Pancreas (tissue), 10 donors: ENCODE measurements around the gene CFDP1. TPM values are rescaled to one million over a fixed set of nuclear protein-coding genes. Genes with fewer than 3 reads are reported as not detected.
A peak's percentile ranks its signal among the peaks of the same experiment; 100 is the strongest.

Source experiments
- ATAC-seq, 4 donors: fragments of 200-7000 bp; cut with Tn5 transposase; one replicate each; pipeline versions ENCODE4 v1.8.0 to v1.9.1; 2020; ENCODE audit warnings: mild to moderate bottlenecking in 4 of 4, moderate library complexity in 4 of 4
- DNase-seq, 6 donors: peaks; one replicate each; pipeline ENCODE4 v3.0.0-alpha.2; 2020
- FAIRE-seq: peaks from 2 replicates; lab custom pipeline; 2012; peaks lifted over from hg19 to GRCh38; lab: Jason Lieb, UNC
- H3K27ac ChIP-seq, 4 donors: fragments of 200-600 bp; sonication (generic); 1 replicate in 3 of 4; 2 replicates in 1 of 4; pipeline versions ENCODE4 v1.5.0 to v1.8.0; 2020
- H3K27me3 ChIP-seq, 4 donors: fragments of 200-600 bp; one replicate each; pipeline ENCODE4 v1.8.0; 2021
- H3K36me3 ChIP-seq, 3 donors: fragments of 200-600 bp; sonication (generic) in 1 of 3; one replicate each; pipeline versions ENCODE4 v1.5.0 to v1.8.0; 2020 to 2021
- H3K4me1 ChIP-seq, 3 donors: fragments of 200-600 bp; one replicate each; pipeline ENCODE4 v1.8.0; 2021
- H3K4me3 ChIP-seq, 4 donors: fragments of 200-600 bp; sonication (generic) in 2 of 4; one replicate each; pipeline versions ENCODE4 v1.5.0 to v1.8.0; 2020 to 2021
- H3K9me3 ChIP-seq, 4 donors: fragments of 200-600 bp; one replicate each; pipeline ENCODE4 v1.8.0; 2021
- WGBS, 2 donors: extraction: QIAGEN DNeasy Blood & Tissue Kit; methylation state at CpG; one replicate each; pipeline ENCODE4 v1.1.7; 2013; 5-methylcytosine and 5-hydroxymethylcytosine counted together
- intact Hi-C, 3 donors: fragments of 100-400 bp; cut with DNase I; formaldehyde crosslinking; loops; one replicate each; pipeline versions ENCODE4 v1.11.1 to v1.14.2; 2022
- polyA plus RNA-seq, 2 donors: library from polyadenylated mRNA; stranded (reverse); fragments of 200-250 nt; gene quantifications; one replicate each; pipeline ENCODE4 v1.2.3, GENCODE V29; 2013
- total RNA-seq, 6 donors: library from RNA; stranded (reverse); fragmentation: NEBNext Ultra II Directional in 4 of 6; extraction: Animal tissue kit (Norgen Biotek cat#: 25700) in 4 of 6; gene quantifications; one replicate each; pipeline versions ENCODE4 v1.2.1 to v1.2.4, GENCODE V29; 2021 to 2023
- TF ChIP-seq, protein P1 (sequence below), 4 donors: fragments of 200-600 bp; sonication (generic) in 3 of 4; IDR thresholded peaks; one replicate each; pipeline versions ENCODE4 v1.5.0 to v1.8.0; 2021; ENCODE audit warnings: antibody characterized with exemption in 4 of 4
- donor health status: healthy with polysubstance abuse.
- donor health status: DM: no; HTN: no; CAD: no; lungs with moderate emphysema.
- donor health status: DM: no; HTN: no; CAD: no.
- donor health status: control.
- donor health status: control.
- donor health status: Bipolar disorder and iron deficiency.
- donor health status: DM: yes; HTN: yes; CAD: no.
- donor health status: DM: no; HTN: no; CAD: no.
- donor health status: DM: no; HTN: no; CAD: no.
- donor health status: DM: yes; HTN: yes; CAD: no.

Gene CFDP1
- total and polyA plus RNA-seq, 8 donors = 19.3 to 57.5 (median 25.6) TPM

DNA sequence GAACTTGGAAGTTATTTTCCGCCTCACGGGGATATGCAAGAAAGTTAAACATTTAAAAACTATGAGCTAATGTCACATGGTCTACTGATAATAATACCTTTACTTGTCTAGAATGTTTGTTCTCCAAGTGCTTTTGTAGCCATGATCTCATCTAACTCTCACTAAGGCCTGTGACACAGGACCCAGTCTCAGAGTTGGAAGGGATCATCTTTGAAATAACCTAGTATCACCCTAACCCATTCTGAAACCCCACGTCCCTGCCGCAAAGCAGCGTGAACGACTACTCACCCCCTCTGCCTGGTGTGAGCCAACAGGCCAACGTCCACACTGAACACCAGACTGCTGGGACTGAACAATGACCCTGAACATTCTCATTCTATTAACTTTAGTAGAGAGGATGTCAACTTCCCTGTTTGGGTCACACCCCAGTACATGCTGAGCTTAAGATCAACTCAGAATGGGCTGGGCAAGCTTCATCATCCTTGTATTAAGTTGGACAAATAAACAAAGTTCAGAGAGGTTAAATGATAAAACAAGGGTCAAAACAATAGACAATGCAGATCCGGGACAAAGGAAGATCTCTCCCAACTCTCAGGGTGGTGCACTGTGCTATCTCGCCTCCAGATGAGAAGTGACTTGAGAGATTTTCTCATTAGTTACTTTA lies 127.1 kb downstream of the CFDP1 start:
- intact Hi-C loops = loop anchor here in 2 of 3 donors (10.0 kb wide), 1 partner anchor 51 kb away; the partner anchor contains the start of gene BCAR1 (in 2 of the 2)
- Histone ChIP-seq H3K27ac (peak overlapping the region; percentile 80 to 92 (median 92)), H3K9me3 (no peaks in the 10 kb centered on the region), H3K36me3 (peaks cover 0 to 9% (median 0%) of the 10 kb centered on the region in 3 donors), H3K4me3 (no peak overlapping the region), H3K4me1 (peaks cover 47 to 63% (median 60%) of the 10 kb centered on the region in 3 donors), H3K27me3 (no peaks in the 10 kb centered on the region)
- 31% methylated on average over 9 of the region's 9 CpGs for WGBS, 2 donors
- DNase-seq = peak in 4 of 6 donors; percentile 41 to 59 (median 46)
- FAIRE-seq = no peak
- peak; percentile 43 to 61 (median 55) for ATAC-seq
- TF ChIP-seq, protein P1, sequence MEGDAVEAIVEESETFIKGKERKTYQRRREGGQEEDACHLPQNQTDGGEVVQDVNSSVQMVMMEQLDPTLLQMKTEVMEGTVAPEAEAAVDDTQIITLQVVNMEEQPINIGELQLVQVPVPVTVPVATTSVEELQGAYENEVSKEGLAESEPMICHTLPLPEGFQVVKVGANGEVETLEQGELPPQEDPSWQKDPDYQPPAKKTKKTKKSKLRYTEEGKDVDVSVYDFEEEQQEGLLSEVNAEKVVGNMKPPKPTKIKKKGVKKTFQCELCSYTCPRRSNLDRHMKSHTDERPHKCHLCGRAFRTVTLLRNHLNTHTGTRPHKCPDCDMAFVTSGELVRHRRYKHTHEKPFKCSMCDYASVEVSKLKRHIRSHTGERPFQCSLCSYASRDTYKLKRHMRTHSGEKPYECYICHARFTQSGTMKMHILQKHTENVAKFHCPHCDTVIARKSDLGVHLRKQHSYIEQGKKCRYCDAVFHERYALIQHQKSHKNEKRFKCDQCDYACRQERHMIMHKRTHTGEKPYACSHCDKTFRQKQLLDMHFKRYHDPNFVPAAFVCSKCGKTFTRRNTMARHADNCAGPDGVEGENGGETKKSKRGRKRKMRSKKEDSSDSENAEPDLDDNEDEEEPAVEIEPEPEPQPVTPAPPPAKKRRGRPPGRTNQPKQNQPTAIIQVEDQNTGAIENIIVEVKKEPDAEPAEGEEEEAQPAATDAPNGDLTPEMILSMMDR (IDR thresholded peaks at IDR 0.05) = no peak

DNA sequence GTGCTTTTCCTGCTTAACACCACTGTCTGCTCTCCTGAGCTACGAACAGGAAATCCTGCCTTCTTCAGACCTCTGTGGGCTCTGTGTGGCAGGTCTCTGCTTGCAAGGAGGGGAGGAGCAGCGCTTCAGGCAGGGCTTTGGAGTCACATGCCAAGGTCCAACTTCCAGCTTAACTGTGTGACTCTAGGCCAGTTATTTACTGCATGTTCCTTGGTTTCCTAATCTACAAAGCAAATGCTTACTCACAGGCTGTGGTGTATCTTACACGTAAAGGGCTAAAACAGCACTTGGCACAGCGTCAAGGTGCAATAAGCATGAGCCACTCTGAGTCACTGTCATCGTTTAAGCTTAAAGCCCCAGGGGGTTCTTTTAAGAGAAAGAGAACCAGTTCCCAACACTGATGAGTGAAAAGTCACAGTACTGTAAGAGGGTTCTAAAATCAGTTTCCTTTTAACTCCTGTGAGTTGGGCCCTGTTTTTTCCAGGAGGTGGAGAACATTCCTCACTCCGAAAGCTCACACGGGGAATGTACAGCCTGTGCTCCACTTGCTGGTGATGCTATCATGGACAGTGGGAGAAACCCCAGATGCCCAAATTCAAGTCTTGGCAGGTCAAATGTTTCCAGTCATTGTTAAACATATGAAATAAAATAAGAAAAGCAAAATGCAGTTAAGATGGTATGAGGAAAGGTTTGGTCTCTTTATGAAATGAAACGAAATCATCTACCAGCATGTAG lies 127.8 kb downstream of the CFDP1 start:
- Histone ChIP-seq H3K4me1 (peaks cover 43 to 62% (median 57%) of the 10 kb centered on the region in 3 donors), H3K27ac (peak overlapping the region; percentile 80 to 92 (median 92)), H3K27me3 (no peaks in the 10 kb centered on the region), H3K4me3 (no peak overlapping the region), H3K9me3 (no peaks in the 10 kb centered on the region), H3K36me3 (peaks cover 0 to 14% (median 0%) of the 10 kb centered on the region in 3 donors)
- no peak for FAIRE-seq
- DNase-seq = peak; percentile 72 to 89 (median 86)
- TF ChIP-seq, protein P1 (IDR thresholded peaks at IDR 0.05) = no peak
- intact Hi-C loops = loop anchor here in 2 of 3 donors (10.0 kb wide), 1 partner anchor 51 kb away; the partner anchor contains the start of gene BCAR1 (in 2 of the 2)
- 13 to 15% methylated on average over 8 of the region's 8 CpGs for WGBS, 2 donors
- ATAC-seq = peak; percentile 71 to 88 (median 83)

DNA sequence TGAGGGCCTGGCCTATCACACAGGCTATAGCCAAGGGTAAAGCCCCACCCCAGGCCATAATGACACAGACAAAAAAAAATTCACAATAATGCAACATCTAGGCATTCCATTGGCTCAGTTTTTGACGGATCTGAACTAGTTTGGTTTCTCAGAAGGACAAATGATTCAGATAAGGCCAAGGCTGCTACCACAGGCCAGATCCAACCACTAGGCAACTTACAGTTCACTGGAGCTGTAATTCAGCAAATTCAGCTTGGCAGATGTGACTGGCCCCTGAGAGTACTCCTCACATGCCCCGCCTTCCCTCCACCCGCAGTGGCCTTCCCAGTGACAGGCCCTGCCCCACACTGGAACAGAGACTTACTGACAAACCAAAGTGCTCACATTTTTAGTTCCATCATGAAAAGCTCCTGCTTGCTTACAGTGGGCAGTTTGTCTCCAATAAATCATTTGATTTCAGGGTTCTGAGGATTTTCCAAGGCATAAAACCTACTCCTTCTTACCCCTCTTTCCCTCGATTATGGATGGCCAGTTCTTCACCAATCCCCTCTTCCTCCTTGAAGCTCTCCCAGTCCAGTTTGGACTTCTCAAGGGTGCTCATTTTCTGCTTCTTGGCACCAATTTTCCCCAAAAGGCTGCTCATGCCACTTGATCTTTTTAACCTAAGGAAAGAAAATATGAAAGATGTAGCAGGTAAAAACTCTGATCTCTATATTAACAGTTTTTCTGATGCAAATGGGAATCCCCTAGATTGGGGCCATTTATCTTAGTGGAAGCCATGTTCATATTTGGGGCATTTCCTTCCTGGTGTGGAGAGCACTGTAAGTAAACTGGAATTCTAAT lies 128.6 kb downstream of the CFDP1 start:
- Histone ChIP-seq H3K36me3 (peaks cover 0 to 18% (median 0%) of the 10 kb centered on the region in 3 donors), H3K9me3 (no peaks in the 10 kb centered on the region), H3K27ac (peak overlapping the region; percentile 80 to 92 (median 92)), H3K4me1 (peaks cover 37 to 57% (median 54%) of the 10 kb centered on the region in 3 donors), H3K27me3 (no peaks in the 10 kb centered on the region), H3K4me3 (no peak overlapping the region)
- DNase-seq (peak; percentile 66 to 88 (median 83)), ATAC-seq (peak; percentile 65 to 76 (median 67)), FAIRE-seq (no peak)
- TF ChIP-seq, protein P1 (IDR thresholded peaks at IDR 0.05) = no peak
- intact Hi-C loops = loop anchor here in 2 of 3 donors (10.0 kb wide), 1 partner anchor 50 kb away; the partner anchor contains the start of gene BCAR1 (in 2 of the 2)
- WGBS, 2 donors = 28 to 43% methylated on average over 4 of the region's 4 CpGs

DNA sequence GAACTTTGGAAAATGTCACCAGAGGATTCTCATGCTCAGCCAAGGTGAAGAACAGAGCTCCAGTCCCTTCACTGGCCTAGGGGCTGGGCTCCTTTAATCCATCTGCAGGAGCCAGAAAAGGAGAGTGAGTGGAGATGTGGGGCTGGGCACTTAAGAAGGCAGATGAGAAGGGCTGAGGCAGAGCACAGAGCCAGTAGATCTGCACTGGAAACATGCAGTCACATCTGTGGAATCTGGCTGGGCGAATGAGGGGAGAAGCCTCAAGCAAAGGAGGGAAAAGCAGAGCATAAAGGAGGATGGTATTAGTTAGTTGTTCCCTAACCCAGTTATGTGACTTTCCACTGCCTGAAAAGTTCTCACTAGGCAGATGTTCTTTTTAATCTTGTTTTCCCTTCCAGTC lies 131.5 kb downstream of the CFDP1 start:
- Histone ChIP-seq H3K9me3 (no peaks in the 10 kb centered on the region), H3K4me1 (peaks cover 19 to 33% (median 29%) of the 10 kb centered on the region in 3 donors), H3K4me3 (no peak overlapping the region), H3K27me3 (no peaks in the 10 kb centered on the region), H3K27ac (no peak overlapping the region), H3K36me3 (peaks cover 0 to 18% (median 0%) of the 10 kb centered on the region in 3 donors)
- DNase-seq (no peak), ATAC-seq (no peak), FAIRE-seq (no peak)
- intact Hi-C loops = loop anchor here in 2 of 3 donors (10.0 kb wide), 1 partner anchor 47 kb away; the partner anchor contains the start of gene BCAR1 (in 2 of the 2)
- 83 to 91% methylated on average over 1 of the region's 1 CpG for WGBS, 2 donors
- TF ChIP-seq, protein P1 (IDR thresholded peaks at IDR 0.05) = no peak
